BLaER1 treated with 17β-estradiol and CSF1 and Interleukin-3, amounts not matched to agents 10 nM and 100 nM (cell line): Measurements from ENCODE around the gene SP3.

Experiments
- H3K27ac ChIP-seq, 11 experiments: shearing (Covaris generic); formaldehyde crosslinking; 2 replicates each; pipeline ENCODE4 v1.8.1; 2022
- H3K27me3 ChIP-seq, 11 experiments: shearing (Covaris generic); formaldehyde crosslinking; 2 replicates each; pipeline ENCODE4 v1.8.1; 2022
- H3K36me3 ChIP-seq, 11 experiments: shearing (Covaris generic); formaldehyde crosslinking; 2 replicates each; pipeline ENCODE4 v1.8.1; 2022
- H3K4me1 ChIP-seq, 10 experiments: shearing (Covaris generic); formaldehyde crosslinking; 2 replicates each; pipeline ENCODE4 v1.8.1; 2022
- H3K4me2 ChIP-seq, 11 experiments: shearing (Covaris generic); formaldehyde crosslinking; 2 replicates each; pipeline ENCODE4 v1.8.1; 2022
- H3K4me3 ChIP-seq, 10 experiments: shearing (Covaris generic); formaldehyde crosslinking; 2 replicates each; pipeline ENCODE4 v1.8.1; 2022
- H3K9ac ChIP-seq, 11 experiments: shearing (Covaris generic); formaldehyde crosslinking; 2 replicates each; pipeline ENCODE4 v1.8.1; 2022
- H3K9me3 ChIP-seq, 11 experiments: shearing (Covaris generic); formaldehyde crosslinking; replicated peaks in 1 of 11; 2 replicates each; pipeline ENCODE4 v1.8.1; 2022
- H4K20me1 ChIP-seq, 11 experiments: shearing (Covaris generic); formaldehyde crosslinking; 2 replicates each; pipeline ENCODE4 v1.8.1; 2022
- Cebpa-rat ChIP-seq, 11 experiments: shearing (Covaris generic); IDR thresholded peaks; 2 replicates each; pipeline ENCODE4 v1.8.1; 2022

Gene SP3

DNA sequence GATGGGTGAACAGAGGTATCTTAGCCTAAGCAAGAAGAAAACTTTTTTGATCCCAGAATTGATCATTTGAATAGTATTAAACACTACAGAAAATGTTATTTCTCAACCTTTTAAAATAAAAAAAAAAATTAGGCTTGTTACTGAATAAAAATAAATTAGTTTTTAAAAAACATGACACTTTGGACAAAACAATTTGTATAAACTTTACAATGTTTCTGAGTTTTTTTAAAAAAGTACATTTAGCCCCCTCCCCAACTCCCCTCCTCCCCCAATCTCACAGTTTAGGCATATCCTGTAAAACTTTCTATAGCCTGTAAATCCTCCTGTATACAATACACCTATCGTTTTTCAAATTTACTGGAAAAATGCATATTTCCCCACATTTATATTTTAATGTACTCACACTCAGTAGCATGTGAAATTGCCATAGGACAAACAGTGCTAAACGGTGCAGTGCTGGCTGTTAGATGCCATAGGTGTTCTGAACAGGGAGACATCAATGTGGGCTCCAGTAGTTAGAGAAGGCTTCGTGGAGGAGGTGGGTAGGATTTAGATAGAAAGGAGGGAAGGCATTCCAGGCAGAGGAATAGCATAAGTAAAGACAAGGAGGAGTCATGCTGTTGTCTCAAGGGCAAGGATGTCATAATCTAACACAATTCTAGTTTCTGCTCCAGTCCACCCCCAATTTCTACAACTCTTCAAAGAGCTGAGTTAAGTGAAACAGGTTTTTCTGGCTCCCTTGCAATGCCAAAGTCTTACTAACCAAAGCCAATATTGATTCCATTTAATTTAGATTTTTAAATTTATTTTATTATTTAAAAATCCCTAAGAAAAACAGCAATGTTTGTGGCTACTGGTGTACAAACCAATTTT, 50.9 kb downstream of the SP3 start:
- Histone ChIP-seq H3K9ac (no peak overlapping the region), H3K4me1 (no peaks in the 10 kb centered on the region), H3K4me3 (no peak overlapping the region), H3K4me2 (no peak overlapping the region), H3K36me3 (peaks cover 88 to 99% (median 94%) of the 10 kb centered on the region in 11 experiments), H3K27me3 (no peaks in the 10 kb centered on the region), H3K27ac (no peak overlapping the region), H3K9me3 (no peaks in the 10 kb centered on the region), H4K20me1 (peaks cover 25 to 93% (median 44%) of the 10 kb centered on the region in 11 experiments; a peak in 21 of 22 replicates)
- no peak for TF ChIP-seq Cebpa-rat (IDR thresholded peaks at IDR 0.05)

DNA sequence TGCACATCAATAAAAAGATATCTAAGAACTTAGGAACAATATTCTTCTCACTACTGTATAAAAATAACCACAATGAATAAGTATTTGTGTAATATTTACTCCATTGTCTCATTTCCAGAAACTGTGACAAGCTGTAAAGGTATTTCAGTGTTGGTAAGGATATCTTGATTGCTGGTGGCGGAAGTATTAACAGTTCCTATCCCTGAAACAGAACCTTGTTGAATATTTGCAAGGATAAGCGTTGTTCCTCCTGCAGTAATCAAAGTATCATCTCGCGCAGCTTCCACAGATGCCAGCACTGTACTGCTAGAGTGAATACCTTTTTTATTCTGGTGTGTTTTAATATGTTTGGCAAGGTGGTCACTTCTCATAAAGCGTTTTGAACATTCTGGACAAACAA, 55.3 kb downstream of the SP3 start:
- no peak overlapping the region for H3K4me3 ChIP-seq
- TF ChIP-seq Cebpa-rat (IDR thresholded peaks at IDR 0.05) = no peak
- no peak overlapping the region for H3K27ac ChIP-seq
- H4K20me1 ChIP-seq = peaks cover 5 to 55% (median 15%) of the 10 kb centered on the region in 11 experiments; a peak in 17 of 22 replicates
- no peaks in the 10 kb centered on the region for H3K4me1 ChIP-seq
- no peaks in the 10 kb centered on the region for H3K9me3 ChIP-seq
- peaks cover 84 to 99% (median 97%) of the 10 kb centered on the region in 11 experiments for H3K36me3 ChIP-seq
- no peak overlapping the region for H3K4me2 ChIP-seq
- no peak overlapping the region for H3K9ac ChIP-seq
- no peaks in the 10 kb centered on the region for H3K27me3 ChIP-seq

DNA sequence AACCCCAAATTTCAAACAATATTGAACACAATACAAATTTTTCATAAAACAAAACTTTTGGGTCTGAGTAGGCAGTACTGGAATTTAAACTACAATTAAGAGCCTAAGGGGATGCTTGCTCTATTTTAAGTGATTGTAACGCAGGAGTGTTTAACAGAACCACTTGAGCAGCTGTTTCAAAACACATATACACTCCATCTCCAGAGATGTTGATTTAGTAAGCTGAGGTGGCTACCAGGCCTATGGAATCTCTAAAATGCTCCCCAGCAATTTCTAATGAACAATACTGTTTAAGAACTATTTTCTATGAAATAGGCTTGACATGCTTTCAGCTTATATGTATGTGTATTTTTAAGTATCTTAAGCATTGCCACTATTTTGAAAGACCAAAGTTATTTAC, 58.5 kb downstream of the SP3 start:
- H3K4me3 ChIP-seq = no peak overlapping the region
- H3K4me1 ChIP-seq = no peaks in the 10 kb centered on the region
- H3K27me3 ChIP-seq = no peaks in the 10 kb centered on the region
- H4K20me1 ChIP-seq = peaks cover 0 to 23% (median 0%) of the 10 kb centered on the region in 11 experiments; a peak in 8 of 22 replicates
- H3K9ac ChIP-seq = no peak overlapping the region
- no peak overlapping the region for H3K4me2 ChIP-seq
- H3K27ac ChIP-seq = no peak overlapping the region
- no peaks in the 10 kb centered on the region for H3K9me3 ChIP-seq
- TF ChIP-seq Cebpa-rat (IDR thresholded peaks at IDR 0.05) = no peak
- H3K36me3 ChIP-seq = peaks cover 73 to 93% (median 82%) of the 10 kb centered on the region in 11 experiments

DNA sequence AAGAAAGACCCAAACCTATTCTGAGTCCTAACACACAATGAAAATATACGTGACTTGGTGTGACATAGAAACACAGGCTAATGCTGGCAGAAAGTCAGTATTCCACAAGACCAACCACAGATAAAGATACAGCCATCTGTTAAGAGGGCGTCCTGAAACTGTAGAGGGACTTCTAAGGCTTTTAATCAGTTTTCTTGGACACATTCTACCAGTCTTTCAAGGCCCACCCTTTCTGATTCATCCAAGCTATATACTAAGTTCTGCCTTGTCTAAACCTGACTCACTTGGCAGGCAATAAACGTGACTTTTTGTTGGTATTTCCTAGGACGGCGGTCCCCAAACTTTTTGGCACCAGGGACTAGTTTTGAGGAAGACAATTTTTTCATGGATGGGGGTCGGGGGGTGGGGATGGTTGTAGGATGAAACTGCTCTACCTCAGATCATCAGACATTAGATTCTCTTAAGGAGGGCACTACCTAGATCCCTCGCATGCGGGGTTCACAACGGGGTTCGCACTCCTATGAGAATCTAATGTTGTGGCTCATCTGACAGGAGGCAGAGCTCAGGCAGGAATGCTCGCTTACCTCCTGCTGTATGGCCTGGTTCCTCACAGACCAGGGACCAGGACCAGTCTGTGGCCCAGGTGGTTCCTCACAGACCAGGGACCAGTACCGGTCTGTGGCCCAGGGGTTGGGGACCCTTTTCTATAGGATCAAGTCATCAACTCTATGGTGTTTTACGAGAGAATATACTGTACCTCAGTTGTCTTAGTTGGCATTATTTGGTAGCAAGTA, 61.4 kb downstream of the SP3 start:
- H3K27ac ChIP-seq = no peak overlapping the region
- H3K36me3 ChIP-seq = peaks cover 44 to 66% (median 54%) of the 10 kb centered on the region in 11 experiments
- H3K27me3 ChIP-seq = no peaks in the 10 kb centered on the region
- H3K4me2 ChIP-seq = no peak overlapping the region
- H3K4me1 ChIP-seq = peaks cover 2 to 15% (median 5%) of the 10 kb centered on the region in 10 experiments
- no peak overlapping the region for H3K9ac ChIP-seq
- H3K4me3 ChIP-seq = no peak overlapping the region
- H3K9me3 ChIP-seq = no peaks in the 10 kb centered on the region
- TF ChIP-seq Cebpa-rat (IDR thresholded peaks at IDR 0.05) = no peak
- H4K20me1 ChIP-seq = peaks cover 0 to 9% (median 0%) of the 10 kb centered on the region in 11 experiments; a peak in 1 of 22 replicates

DNA sequence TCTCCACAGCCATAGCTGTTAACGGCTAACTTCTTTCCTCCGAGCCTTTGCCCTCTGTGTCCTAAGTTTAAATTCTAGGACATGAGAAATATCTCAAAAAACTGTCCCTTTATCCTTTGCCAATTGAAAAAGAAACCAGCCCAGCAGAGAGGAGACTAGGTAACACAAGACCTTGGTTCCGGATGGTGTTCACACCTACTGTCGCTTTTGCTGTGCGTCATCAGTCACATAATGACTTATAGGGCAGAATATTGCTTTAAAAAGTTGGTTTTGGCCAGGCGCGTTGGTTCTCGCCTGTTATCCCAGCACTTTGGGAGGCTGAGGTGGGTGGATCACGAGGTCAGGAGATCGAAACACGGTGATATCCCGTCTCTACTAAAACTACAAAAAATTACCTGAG, 66.2 kb downstream of the SP3 start:
- Histone ChIP-seq H4K20me1 (no peaks in the 10 kb centered on the region), H3K4me2 (peak overlapping the region; percentile 16 to 67 (median 59); a peak in 19 of 22 replicates), H3K36me3 (peaks cover 1 to 18% (median 9%) of the 10 kb centered on the region in 11 experiments; a peak in 18 of 22 replicates), H3K9me3 (no peaks in the 10 kb centered on the region), H3K4me3 (no peak overlapping the region), H3K27ac (peak overlapping the region in 7 of 11 experiments; percentile 21 to 70 (median 43); a peak in 12 of 22 replicates), H3K4me1 (peaks cover 21 to 40% (median 31%) of the 10 kb centered on the region in 10 experiments), H3K27me3 (no peaks in the 10 kb centered on the region), H3K9ac (no peak overlapping the region)
- TF ChIP-seq Cebpa-rat (IDR thresholded peaks at IDR 0.05) = no peak

DNA sequence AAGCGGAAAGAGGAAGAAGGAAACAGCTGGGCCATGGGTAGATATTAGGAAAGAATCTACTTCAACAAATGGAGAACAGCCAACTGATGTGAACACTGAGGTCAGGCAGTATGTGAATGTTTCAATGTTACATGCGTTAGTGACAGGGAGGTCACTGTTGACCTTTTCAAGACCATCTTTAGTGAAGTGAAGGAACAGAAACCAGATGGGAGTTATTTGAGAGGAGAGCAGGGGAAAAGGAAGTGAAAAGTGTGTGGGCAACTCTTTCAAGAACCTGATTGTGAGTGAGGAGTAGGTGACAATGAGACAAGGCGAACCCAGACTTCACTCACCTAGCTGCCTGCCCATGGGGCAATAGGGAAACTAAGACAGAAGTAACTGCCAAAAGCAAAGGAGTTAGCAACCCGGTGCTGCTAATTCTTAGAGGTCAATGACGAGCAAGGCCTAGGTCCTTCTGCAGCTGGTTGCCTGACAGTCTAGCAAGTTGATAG, 67.0 kb downstream of the SP3 start:
- H3K4me2 ChIP-seq = peak overlapping the region; percentile 16 to 67 (median 59); a peak in 21 of 22 replicates
- H4K20me1 ChIP-seq = no peaks in the 10 kb centered on the region
- H3K9me3 ChIP-seq = peaks cover 0 to 3% (median 0%) of the 10 kb centered on the region in 11 experiments; a peak in 1 of 22 replicates
- H3K27ac ChIP-seq = peak overlapping the region in 7 of 11 experiments; percentile 21 to 70 (median 43); a peak in 13 of 22 replicates
- H3K4me1 ChIP-seq = peaks cover 21 to 40% (median 31%) of the 10 kb centered on the region in 10 experiments
- 0 out of 22 replicates have a peak overlapping the region, but pooled peaks of 1 of the 11 experiments have one; percentile 2 for H3K9ac ChIP-seq
- H3K36me3 ChIP-seq = peaks cover 0 to 15% (median 1%) of the 10 kb centered on the region in 11 experiments; a peak in 3 of 22 replicates
- no peak overlapping the region for H3K4me3 ChIP-seq
- TF ChIP-seq Cebpa-rat (IDR thresholded peaks at IDR 0.05) = no peak
- no peaks in the 10 kb centered on the region for H3K27me3 ChIP-seq

DNA sequence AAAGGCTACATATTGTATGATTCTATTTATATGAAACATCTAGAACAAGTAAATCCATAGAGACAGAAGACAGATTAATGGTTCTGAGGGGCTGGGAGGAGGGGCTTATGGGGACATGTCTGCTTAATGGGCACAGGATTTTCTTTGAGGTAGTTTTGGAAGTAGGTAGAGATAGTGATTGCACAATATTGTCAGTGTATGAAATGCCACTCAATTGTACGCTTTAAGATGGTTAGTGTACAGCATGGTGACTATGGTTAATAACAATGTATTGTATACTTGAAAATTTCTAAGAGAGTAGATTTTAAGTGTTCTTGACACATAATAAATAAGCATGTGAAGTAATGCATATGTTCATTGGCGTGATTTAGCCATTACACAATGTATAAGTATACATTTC, 68.4 kb downstream of the SP3 start:
- peak in 1 of 11 experiments; percentile 57; a peak in 2 of 22 replicates for TF ChIP-seq Cebpa-rat (IDR thresholded peaks at IDR 0.05)
- Histone ChIP-seq H3K27ac (no peak overlapping the region), H3K36me3 (peaks cover 0 to 2% (median 0%) of the 10 kb centered on the region in 11 experiments; a peak in 1 of 22 replicates), H4K20me1 (no peaks in the 10 kb centered on the region), H3K27me3 (no peaks in the 10 kb centered on the region), H3K4me2 (no peak overlapping the region), H3K9me3 (peaks cover 0 to 8% (median under 1%) of the 10 kb centered on the region in 11 experiments; a peak in 7 of 22 replicates), H3K4me3 (no peak overlapping the region), H3K9ac (no peak overlapping the region), H3K4me1 (peaks cover 21 to 40% (median 31%) of the 10 kb centered on the region in 10 experiments)

DNA sequence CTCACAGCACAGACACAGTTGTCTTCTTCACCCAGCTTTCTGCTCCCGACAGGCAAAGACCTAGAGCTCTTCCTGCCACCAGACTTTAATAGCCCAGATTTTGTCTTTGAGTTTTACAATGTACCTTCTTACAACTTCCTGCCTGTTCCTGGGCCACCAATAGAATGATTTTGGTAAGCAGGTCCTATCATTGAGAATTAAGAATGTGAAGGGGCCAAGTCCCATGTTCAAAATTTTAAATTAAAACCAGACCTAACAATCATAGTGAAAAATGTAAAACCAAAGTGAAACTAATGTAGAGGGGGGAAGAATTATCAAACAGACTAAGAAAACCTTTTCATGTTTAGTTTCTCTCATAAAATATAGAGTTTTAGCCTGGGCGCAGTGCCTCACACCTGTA, 72.8 kb downstream of the SP3 start:
- H3K4me2 ChIP-seq = no peak overlapping the region
- H3K36me3 ChIP-seq = peaks cover 0 to 18% (median 7%) of the 10 kb centered on the region in 11 experiments; a peak in 7 of 22 replicates
- no peak overlapping the region for H3K9ac ChIP-seq
- no peak for TF ChIP-seq Cebpa-rat (IDR thresholded peaks at IDR 0.05)
- no peaks in the 10 kb centered on the region for H4K20me1 ChIP-seq
- peaks cover 43 to 52% (median 45%) of the 10 kb centered on the region in 11 experiments for H3K9me3 ChIP-seq
- no peaks in the 10 kb centered on the region for H3K27me3 ChIP-seq
- H3K27ac ChIP-seq = no peak overlapping the region
- no peak overlapping the region for H3K4me3 ChIP-seq
- peaks cover 0 to 19% (median 15%) of the 10 kb centered on the region in 10 experiments; a peak in 18 of 20 replicates for H3K4me1 ChIP-seq
